Endodermal cell (in vitro differentiated cells): ENCODE results near the gene CNGA1. TPM values are rescaled to one million over a fixed set of nuclear protein-coding genes. Genes with fewer than 3 reads are reported as not detected.

Source experiments
- DNase-seq: peaks from one replicate; pipeline ENCODE4 v3.0.0-alpha.2; 2017
- H3K27ac ChIP-seq: 2 replicates; pipeline ENCODE4 v1.5.1; 2013; ENCODE audit warnings: mild to moderate bottlenecking, low read depth, low read length, moderate library complexity
- H3K27me3 ChIP-seq: 2 replicates; pipeline ENCODE4 v1.6.1; 2013; ENCODE audit warnings: mild to moderate bottlenecking, low read length, moderate library complexity; ENCODE audit not compliant: insufficient read depth, control insufficient read depth, poor library complexity, severe bottlenecking
- H3K36me3 ChIP-seq: 2 replicates; pipeline ENCODE4 v1.7.0; 2013; ENCODE audit warnings: mild to moderate bottlenecking, low read length, moderate library complexity; ENCODE audit not compliant: control insufficient read depth, insufficient read depth
- H3K4me1 ChIP-seq: one replicate; pipeline ENCODE4 v1.7.0; 2013; ENCODE audit warnings: low read length; ENCODE audit not compliant: control insufficient read depth, insufficient read depth
- H3K4me3 ChIP-seq: 2 replicates; pipeline ENCODE4 v1.5.1; 2013; ENCODE audit warnings: mild to moderate bottlenecking, low read length, moderate library complexity
- H3K9ac ChIP-seq: 2 replicates; pipeline ENCODE4 v1.6.1; 2013; ENCODE audit warnings: mild to moderate bottlenecking, low read length, moderate library complexity; ENCODE audit not compliant: poor library complexity, severe bottlenecking; ENCODE audit errors: extremely low read depth
- H3K9me3 ChIP-seq: 2 replicates; pipeline ENCODE4 v1.6.1; 2013; ENCODE audit warnings: mild to moderate bottlenecking, low read length, moderate library complexity; ENCODE audit not compliant: control insufficient read depth
- H3K27ac Mint-ChIP-seq: 2 replicates; pipeline ENCODE4 v1.8.0; 2020; ENCODE audit warnings: mixed read lengths
- H3K27me3 Mint-ChIP-seq: 2 replicates; pipeline ENCODE4 v1.8.0; 2021; ENCODE audit warnings: mild to moderate bottlenecking, mixed read lengths; ENCODE audit not compliant: insufficient read depth
- H3K36me3 Mint-ChIP-seq: 2 replicates; pipeline ENCODE4 v1.8.0; 2020; ENCODE audit warnings: low read depth, mixed read lengths
- H3K4me1 Mint-ChIP-seq: 2 replicates; pipeline ENCODE4 v1.8.0; 2020; ENCODE audit warnings: mixed read lengths
- H3K4me3 Mint-ChIP-seq: 2 replicates; pipeline ENCODE4 v1.8.0; 2020; ENCODE audit warnings: mild to moderate bottlenecking, moderate library complexity, mixed read lengths
- H3K9me3 Mint-ChIP-seq: 2 replicates; pipeline ENCODE4 v1.8.0; 2020; ENCODE audit warnings: mild to moderate bottlenecking, mixed read lengths
- CTCF ChIP-seq: fragments of 200-600 bp; sonication (generic); conservative IDR thresholded peaks from 2 replicates; pipeline ENCODE4 v1.5.0; 2021; ENCODE audit warnings: antibody characterized with exemption, mild to moderate bottlenecking
- WGBS, 2 experiments: methylation state at CpG; one replicate each; pipeline versions ENCODE4 v1.1.5 to v1.1.7; 2013; ENCODE audit warnings: missing lambda C conversion rate in 2 of 2, mixed read lengths in 1 of 2; ENCODE audit not compliant: insufficient coverage in 1 of 2, insufficient read length in 1 of 2; 5-methylcytosine and 5-hydroxymethylcytosine counted together
- total RNA-seq, 2 donors: library from RNA; stranded (reverse); fragmentation: NEBNext Ultra II Directional in 1 of 2; extraction: Animal tissue kit (Norgen Biotek cat#: 25700) in 1 of 2; gene quantifications; 2 replicates in 1 of 2; 3 replicates in 1 of 2; pipeline ENCODE4 v1.2.1, GENCODE V29; 2021

Gene CNGA1
- total RNA-seq, 2 donors from 2014 or later: 0.24 TPM; not detected in 1

GRCh38 chr4:48025005-48025404 is 8.5 kb upstream of the CNGA1 start:
- H3K9me3 Mint-ChIP-seq: no peaks in the 10 kb centered on the region
- 90 to 94% methylated on average over 2 of the region's 2 CpGs for WGBS, 2 experiments

GRCh38 chr4:48024522-48024921 is 8.0 kb upstream of the CNGA1 start:
- Mint-ChIP-seq H3K9me3 (no peaks in the 10 kb centered on the region), H3K27me3 (peaks cover 4% of the 10 kb centered on the region), H3K4me1 (peaks cover 11% of the 10 kb centered on the region), H3K27ac (no peak overlapping the region), H3K4me3 (no peak overlapping the region), H3K36me3 (peaks cover 11% of the 10 kb centered on the region)
- Histone ChIP-seq H3K27me3 (peaks cover under 1% of the 10 kb centered on the region), H3K36me3 (peaks cover 18% of the 10 kb centered on the region), H3K9ac (no peak overlapping the region), H3K9me3 (no peaks in the 10 kb centered on the region), H3K4me1 (no peaks in the 10 kb centered on the region), H3K27ac (no peak overlapping the region), H3K4me3 (no peak overlapping the region)
- 96% methylated on average over 4 of the region's 4 CpGs for WGBS, 2 experiments
- no peak for DNase-seq
- no peak for TF ChIP-seq CTCF

More at GRCh38 chr4:48025005-48025404, 8.5 kb upstream of the CNGA1 start:
- Mint-ChIP-seq H3K4me3 (no peak overlapping the region), H3K4me1 (peaks cover 11% of the 10 kb centered on the region), H3K36me3 (peaks cover 11% of the 10 kb centered on the region), H3K27ac (no peak overlapping the region), H3K27me3 (peaks cover 1% of the 10 kb centered on the region)
- H3K27ac ChIP-seq: no peak overlapping the region
- no peak for DNase-seq
- H3K27me3 ChIP-seq: no peaks in the 10 kb centered on the region
- peaks cover 18% of the 10 kb centered on the region for H3K36me3 ChIP-seq
- no peak for TF ChIP-seq CTCF
- no peak overlapping the region for H3K9ac ChIP-seq
- no peaks in the 10 kb centered on the region for H3K4me1 ChIP-seq
- no peak overlapping the region for H3K4me3 ChIP-seq
- H3K9me3 ChIP-seq: no peaks in the 10 kb centered on the region

- DNase-seq: no peak
- Mint-ChIP-seq H3K4me3 (no peak overlapping the region), H3K27me3 (peaks cover 26% of the 10 kb centered on the region), H3K36me3 (peaks cover 4% of the 10 kb centered on the region), H3K4me1 (peaks cover 3% of the 10 kb centered on the region), H3K9me3 (no peaks in the 10 kb centered on the region), H3K27ac (no peak overlapping the region)
- Histone ChIP-seq H3K4me1 (peaks cover 6% of the 10 kb centered on the region), H3K27ac (no peak overlapping the region), H3K4me3 (no peak overlapping the region), H3K36me3 (peaks cover 7% of the 10 kb centered on the region), H3K27me3 (peaks cover 23% of the 10 kb centered on the region), H3K9me3 (no peaks in the 10 kb centered on the region), H3K9ac (no peak overlapping the region)
- 96 to 100% methylated on average over 1 to 3 of the region's 3 CpGs for WGBS, 2 experiments
- no peak for TF ChIP-seq CTCF
These were observed 5.8 kb upstream of the CNGA1 start for GRCh38 chr4:48022192-48022799.
